Kidney (tissue), 14 donors: ENCODE data around the gene ST3GAL3. TPM values are rescaled to one million over a fixed set of nuclear protein-coding genes. Genes with fewer than 3 reads are reported as not detected.

Experiments
- DNase-seq, 5 donors: peaks; one replicate each; pipeline ENCODE4 v3.0.0-alpha.2; 2013 to 2020
- FAIRE-seq: peaks from 2 replicates; lab custom pipeline; 2012; peaks lifted over from hg19 to GRCh38; lab: Jason Lieb, UNC
- H3K27ac ChIP-seq, 2 donors: one replicate each; pipeline ENCODE4 v1.7.0; 2013; ENCODE audit warnings: low read depth in 2 of 2, low read length in 2 of 2, inconsistent platforms in 1 of 2
- H3K27me3 ChIP-seq: one replicate; pipeline ENCODE4 v1.7.1; 2013; ENCODE audit warnings: low read length, inconsistent platforms; ENCODE audit not compliant: control insufficient read depth, insufficient read depth
- H3K36me3 ChIP-seq, 3 donors: one replicate each; pipeline versions ENCODE4 v1.7.0 to v1.7.1; 2013; ENCODE audit warnings: low read length in 3 of 3, control low read depth in 1 of 3, inconsistent platforms in 1 of 3; ENCODE audit not compliant: insufficient read depth in 3 of 3, control insufficient read depth in 2 of 3
- H3K4me1 ChIP-seq, 3 donors: one replicate each; pipeline versions ENCODE4 v1.7.0 to v1.7.1; 2013; ENCODE audit warnings: low read length in 3 of 3, inconsistent platforms in 1 of 3, low read depth in 1 of 3; ENCODE audit not compliant: control insufficient read depth in 2 of 3, insufficient read depth in 2 of 3
- H3K4me3 ChIP-seq, 3 donors: one replicate each; pipeline versions ENCODE4 v1.7.0 to v1.8.1; 2013; ENCODE audit warnings: low read length in 3 of 3, control low read depth in 1 of 3, inconsistent platforms in 1 of 3
- H3K9ac ChIP-seq, 3 donors: one replicate each; pipeline versions ENCODE4 v1.7.0 to v1.7.1; 2013; ENCODE audit warnings: low read length in 3 of 3, control low read depth in 1 of 3, inconsistent platforms in 1 of 3
- H3K9me3 ChIP-seq, 3 donors: one replicate each; pipeline versions ENCODE4 v1.7.0 to v1.7.1; 2013; ENCODE audit warnings: low read length in 3 of 3, control low read depth in 1 of 3, inconsistent platforms in 1 of 3; ENCODE audit not compliant: control insufficient read depth in 2 of 3, insufficient read depth in 1 of 3
- intact Hi-C: fragments of 100-400 bp; cut with DNase I; formaldehyde crosslinking; loops from one replicate; pipeline ENCODE4 v1.11.1; 2022
- polyA plus RNA-seq: library from polyadenylated mRNA; stranded (reverse); fragments of 350-450 nt; fragmentation: Illumina TruSeq; extraction: RNeasy Lipid Tissue Mini Kit (QIAGEN cat#74804); gene quantifications from one replicate; pipeline ENCODE4 v1.2.3, GENCODE V29; 2014; ENCODE audit warnings: low read depth, low replicate concordance; ENCODE audit not compliant: insufficient read depth
- total RNA-seq: library from RNA; stranded (reverse); fragmentation: NEBNext Ultra II Directional; extraction: Animal tissue kit (Norgen Biotek cat#: 25700); gene quantifications from one replicate; pipeline ENCODE4 v1.2.1, GENCODE V29; 2021
- TF ChIP-seq, protein P1 (sequence below): IDR thresholded peaks from 3 replicates; pipeline ENCODE4 v1.5.1; 2012; ENCODE audit warnings: mild to moderate bottlenecking, moderate library complexity, borderline replicate concordance; ENCODE audit not compliant: insufficient read depth; ENCODE audit errors: extremely low read depth
- donor health status: control.
- donor health status: control.
- donor health status: control.
- donor health status: control.
- donor health status: control.
- donor health status: DM: yes; HTN: yes; CAD: no.
- donor health status: Normal renal cell carcinoma (clear cell type).

The ST3GAL3 gene
- total and polyA plus RNA-seq, 2 donors from 2014 or later = 15.3 to 21.3 TPM

DNA sequence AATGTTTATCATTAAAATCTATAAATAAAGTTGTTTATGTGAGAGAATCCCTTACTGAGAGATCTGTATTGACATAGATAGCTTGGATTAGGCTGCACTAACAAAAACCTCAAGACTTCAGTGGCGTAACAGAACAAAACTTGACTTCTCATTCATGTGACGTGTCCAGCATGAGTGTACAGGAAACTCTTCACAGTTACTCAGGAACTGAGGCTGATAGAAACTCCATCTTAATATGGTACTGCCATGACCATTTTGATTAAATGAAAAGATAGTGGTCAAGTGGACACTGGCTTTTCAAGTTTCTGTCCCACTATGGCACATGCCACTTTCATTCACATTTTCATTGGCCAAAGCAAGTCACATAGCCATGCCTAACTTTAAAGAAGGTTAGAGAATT lies 3.7 kb downstream of the ST3GAL3 start:
- TF ChIP-seq, protein P1, sequence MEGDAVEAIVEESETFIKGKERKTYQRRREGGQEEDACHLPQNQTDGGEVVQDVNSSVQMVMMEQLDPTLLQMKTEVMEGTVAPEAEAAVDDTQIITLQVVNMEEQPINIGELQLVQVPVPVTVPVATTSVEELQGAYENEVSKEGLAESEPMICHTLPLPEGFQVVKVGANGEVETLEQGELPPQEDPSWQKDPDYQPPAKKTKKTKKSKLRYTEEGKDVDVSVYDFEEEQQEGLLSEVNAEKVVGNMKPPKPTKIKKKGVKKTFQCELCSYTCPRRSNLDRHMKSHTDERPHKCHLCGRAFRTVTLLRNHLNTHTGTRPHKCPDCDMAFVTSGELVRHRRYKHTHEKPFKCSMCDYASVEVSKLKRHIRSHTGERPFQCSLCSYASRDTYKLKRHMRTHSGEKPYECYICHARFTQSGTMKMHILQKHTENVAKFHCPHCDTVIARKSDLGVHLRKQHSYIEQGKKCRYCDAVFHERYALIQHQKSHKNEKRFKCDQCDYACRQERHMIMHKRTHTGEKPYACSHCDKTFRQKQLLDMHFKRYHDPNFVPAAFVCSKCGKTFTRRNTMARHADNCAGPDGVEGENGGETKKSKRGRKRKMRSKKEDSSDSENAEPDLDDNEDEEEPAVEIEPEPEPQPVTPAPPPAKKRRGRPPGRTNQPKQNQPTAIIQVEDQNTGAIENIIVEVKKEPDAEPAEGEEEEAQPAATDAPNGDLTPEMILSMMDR = no peak
- H3K4me3 ChIP-seq = no peak overlapping the region
- intact Hi-C loops = no loop called here

DNA sequence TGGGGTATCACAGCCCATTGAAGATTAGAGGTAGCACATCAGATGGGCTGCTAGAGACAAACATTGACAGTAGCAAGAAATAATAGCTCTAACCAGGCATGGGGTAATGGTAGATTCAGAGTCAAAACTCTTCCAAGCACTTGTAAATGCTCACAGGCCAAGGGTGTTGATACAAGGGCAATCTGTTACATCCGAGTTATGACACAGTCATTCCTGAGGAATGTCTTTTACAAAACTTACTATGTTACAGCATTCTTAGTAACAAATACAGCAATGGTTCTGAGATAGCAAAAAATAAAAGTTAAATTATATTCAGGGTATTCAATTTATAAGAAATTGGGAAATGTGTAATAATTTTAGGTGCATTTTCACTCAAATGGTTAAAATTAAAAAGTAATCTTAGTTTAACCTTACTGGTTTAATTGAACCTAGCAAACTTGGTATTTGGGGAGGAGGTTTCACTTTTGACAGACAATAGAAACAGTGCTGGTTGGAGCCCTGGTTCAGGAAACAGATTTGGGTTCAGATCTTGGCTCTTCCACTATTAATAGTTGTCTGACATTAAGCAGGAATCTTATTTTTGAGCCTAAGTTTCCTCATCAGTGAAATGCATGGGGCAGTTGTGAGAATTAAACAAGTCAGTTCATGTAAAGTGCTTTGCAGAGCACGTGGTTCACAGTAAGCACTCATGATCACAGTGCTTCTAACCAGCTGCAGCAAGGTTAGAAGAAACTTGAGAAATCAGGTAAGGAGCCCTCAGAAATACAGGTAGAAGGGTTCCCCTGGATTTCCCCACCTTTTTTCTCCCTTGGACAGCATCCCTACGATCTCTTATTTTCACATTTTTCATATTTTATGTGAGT lies 4.4 kb downstream of the ST3GAL3 start:
- Histone ChIP-seq H3K9me3 (no peaks in the 10 kb centered on the region), H3K27me3 (no peaks in the 10 kb centered on the region), H3K4me3 (no peak overlapping the region), H3K9ac (no peak overlapping the region), H3K27ac (no peak overlapping the region), H3K36me3 (no peaks in the 10 kb centered on the region), H3K4me1 (peaks cover 0 to 6% (median 0%) of the 10 kb centered on the region in 3 donors)
- no peak for FAIRE-seq
- intact Hi-C loops = no loop called here
- TF ChIP-seq, protein P1 = no peak
- DNase-seq = no peak

More for the DNA sequence above, 3.7 kb downstream of the ST3GAL3 start:
- no peak for FAIRE-seq
- Histone ChIP-seq H3K27ac (no peak overlapping the region), H3K9me3 (no peaks in the 10 kb centered on the region), H3K27me3 (no peaks in the 10 kb centered on the region), H3K36me3 (no peaks in the 10 kb centered on the region), H3K9ac (no peak overlapping the region), H3K4me1 (peaks cover 0 to 10% (median 0%) of the 10 kb centered on the region in 3 donors)
- no peak for DNase-seq

DNA sequence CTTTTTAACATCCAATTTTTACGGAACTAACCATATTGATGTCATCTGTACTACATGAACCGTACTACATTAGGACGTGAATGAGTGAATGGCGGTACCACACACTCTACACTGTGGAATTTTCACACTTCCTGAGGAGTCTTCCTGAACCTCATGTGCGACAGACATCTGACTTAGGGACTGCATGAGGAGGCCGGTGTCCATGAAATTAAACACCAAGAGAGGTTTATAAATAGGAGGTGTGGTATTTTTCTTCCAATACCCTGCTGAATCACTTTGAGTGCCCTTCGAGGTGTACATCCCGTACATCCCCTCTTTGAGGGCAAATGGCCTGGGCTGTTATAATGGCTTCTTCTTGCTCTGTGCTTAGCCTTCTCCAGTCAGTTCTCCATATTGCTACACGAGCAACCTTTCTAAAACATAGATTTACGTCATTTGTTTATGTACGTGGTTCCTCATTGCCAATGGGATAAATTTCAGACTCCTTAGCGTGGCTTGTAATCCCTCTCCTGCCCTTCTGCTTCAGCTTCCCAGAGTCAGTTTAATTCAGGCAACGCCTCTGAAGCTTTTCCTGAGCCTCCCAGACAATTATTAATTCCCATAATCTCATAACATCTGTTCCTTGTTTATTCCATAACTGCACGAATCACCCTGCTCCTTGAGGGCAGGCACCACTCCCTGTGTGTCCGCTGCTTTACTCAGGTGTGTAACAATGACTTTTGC lies 9.4 kb downstream of the ST3GAL3 start:
- no peak overlapping the region for H3K9ac ChIP-seq
- TF ChIP-seq, protein P1 = no peak
- no peaks in the 10 kb centered on the region for H3K27me3 ChIP-seq
- H3K4me1 ChIP-seq = no peaks in the 10 kb centered on the region
- H3K27ac ChIP-seq = no peak overlapping the region
- no peaks in the 10 kb centered on the region for H3K9me3 ChIP-seq
- H3K4me3 ChIP-seq = no peak overlapping the region
- DNase-seq (no peak), FAIRE-seq (no peak)
- intact Hi-C loops = no loop called here
- no peaks in the 10 kb centered on the region for H3K36me3 ChIP-seq
